GM19324 (cell line): Measurements from ENCODE around the gene GNA14.
"Not testable (repeated sequence)": the region's sequence is repeated elsewhere in the genome, so short reads cannot be mapped to it uniquely, and the experiment has no call there.

Experiments
- ATAC-seq: cut with Tn5 transposase; IDR thresholded peaks from one replicate; pipeline ENCODE4 v1.9.1; 2021; ENCODE audit warnings: mild to moderate bottlenecking, moderate library complexity; ENCODE audit not compliant: unreplicated experiment, low FRiP score

GNA14 gene

DNA sequence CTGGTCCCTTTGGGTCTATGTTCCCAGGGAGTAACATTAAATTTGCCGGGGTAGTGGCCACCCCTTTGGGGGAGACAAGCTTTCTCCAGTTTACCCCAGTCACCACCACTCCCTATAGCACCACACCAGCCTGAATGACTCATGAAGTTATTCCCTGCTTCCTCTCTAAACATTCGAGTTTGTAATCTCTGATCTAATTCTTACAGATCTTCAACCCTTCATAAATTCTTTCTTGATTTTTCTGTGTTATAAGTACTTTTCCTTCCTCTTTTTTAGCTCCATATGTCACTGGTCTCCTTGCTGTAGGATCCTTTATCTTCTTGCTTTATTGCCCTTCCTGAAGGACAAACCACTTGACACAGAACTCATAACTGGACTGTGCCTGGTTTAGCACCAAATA lies 55.6 kb downstream of the GNA14 start:
- ATAC-seq: no peak

DNA sequence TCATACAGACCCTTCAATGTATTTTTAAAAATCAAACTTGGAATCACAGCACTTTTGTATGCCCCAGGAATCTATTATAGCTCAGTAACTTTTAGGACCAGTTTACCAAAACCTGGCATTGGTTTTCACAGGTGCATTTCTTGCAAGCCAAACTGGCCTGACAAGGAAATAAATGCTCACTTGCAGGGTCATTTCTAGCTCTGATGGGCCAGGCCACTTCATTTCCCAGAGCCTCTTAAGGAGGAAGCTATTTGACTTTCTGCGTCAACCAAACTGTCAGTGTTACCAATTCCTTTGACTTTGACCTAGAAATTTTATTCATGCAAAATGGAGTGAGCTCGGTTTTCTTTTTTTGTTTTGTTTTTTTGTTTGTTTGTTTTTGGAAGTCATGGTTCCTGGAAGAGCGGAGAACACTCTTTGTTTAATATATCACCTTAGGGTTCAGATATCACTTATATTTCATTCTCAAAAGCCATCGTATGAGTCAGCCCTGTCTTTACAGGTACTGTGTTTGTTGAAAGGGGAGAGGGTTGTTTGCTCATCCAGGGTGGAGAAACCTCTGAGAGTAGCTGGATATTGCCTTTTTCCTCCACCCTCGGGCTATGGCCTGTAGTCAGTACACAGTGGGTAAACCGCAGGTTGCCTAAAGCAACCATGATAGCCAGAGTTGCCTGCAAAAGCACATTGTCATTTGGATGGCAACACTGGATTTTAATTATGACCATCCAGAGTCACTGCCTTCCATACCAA lies 58.9 kb downstream of the GNA14 start:
- ATAC-seq: no peak

DNA sequence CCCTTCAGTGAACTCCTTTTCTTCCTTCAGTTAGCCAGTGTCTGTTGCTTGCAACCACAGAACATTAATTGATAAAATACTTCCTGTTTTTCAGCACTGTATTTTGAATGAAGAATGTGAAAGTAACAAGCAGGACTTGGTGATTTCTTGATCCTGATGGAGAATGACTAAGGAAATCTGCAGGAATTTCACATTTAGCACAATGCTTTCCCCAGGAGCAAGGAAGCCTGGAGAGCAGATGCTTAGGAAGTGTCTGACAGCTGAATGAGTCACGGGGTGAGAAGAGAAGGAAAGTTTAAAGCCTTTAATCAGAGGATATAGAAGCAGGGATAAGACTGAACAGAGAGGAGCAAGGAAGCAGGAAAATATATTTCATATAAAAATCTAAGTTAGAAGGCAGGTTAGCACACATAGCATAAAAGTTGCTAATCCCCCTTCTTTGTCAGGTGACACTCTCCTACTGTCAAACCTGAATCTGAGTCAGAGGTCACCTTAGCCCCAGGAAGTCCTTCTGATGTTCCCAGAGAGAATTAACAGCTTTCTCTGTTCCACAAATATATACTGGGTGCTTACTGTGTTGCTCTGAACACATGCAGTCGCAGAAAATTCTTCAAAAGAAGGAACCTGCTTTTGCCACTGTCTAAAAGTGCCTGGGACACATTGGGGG lies 59.7 kb downstream of the GNA14 start:
- ATAC-seq: no peak

DNA sequence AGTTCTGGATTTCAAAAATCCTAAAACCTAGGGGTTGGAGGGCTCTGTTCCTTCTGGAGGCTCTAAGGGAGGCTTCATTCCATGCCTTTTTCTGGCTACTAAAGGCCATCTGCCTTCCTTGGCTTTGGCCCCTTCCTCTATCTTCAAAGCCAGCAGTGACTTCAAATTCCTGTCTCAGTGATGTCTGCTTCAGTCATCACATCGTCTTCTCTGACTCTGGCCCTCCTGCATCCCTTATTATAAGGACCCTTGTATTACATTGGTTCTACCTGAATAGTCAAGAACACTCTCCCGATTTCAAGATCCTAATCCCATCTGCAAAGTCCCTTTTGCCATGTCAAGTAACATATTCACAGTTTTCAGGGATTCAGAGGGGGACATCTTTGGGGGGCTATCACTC lies 60.3 kb downstream of the GNA14 start:
- no peak for ATAC-seq

DNA sequence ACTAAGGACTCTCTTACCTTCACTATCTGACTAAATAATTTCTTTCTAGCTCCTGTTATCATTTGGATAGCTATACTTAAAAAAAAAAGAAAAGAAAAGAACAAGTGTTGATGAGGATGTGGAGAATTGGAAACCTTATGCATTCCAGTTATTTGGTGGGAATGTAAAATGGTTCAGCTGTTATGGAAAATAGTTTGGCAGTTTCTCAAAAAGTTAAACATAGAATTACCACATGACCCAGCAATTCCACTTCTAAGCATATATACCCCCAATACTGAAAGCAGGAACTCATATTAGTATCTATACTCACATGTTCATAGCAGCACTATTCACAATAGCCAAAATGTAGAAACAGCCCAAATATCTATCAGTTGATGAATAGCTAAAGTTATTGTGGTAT lies 61.1 kb downstream of the GNA14 start:
- ATAC-seq: no peak

DNA sequence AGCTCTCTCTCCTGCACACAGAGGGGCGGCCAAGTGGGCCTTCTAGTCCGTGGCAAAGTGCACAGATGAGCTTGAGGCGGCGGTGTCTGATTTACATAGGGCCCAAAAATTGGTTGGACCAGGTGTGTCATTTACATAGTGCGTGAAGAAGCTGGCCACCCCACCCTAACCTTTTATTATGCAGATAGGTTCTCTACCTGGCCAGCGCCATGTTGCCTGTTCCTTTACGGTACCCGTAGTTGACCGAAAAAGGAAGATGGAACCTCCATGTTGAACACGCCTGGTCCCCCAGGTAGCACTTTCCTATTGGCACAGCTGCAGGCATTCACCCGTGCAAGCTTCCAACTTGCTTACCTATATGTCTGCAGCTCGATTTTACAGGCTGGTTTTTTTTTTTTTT lies 61.5 kb downstream of the GNA14 start:
- no peak for ATAC-seq

DNA sequence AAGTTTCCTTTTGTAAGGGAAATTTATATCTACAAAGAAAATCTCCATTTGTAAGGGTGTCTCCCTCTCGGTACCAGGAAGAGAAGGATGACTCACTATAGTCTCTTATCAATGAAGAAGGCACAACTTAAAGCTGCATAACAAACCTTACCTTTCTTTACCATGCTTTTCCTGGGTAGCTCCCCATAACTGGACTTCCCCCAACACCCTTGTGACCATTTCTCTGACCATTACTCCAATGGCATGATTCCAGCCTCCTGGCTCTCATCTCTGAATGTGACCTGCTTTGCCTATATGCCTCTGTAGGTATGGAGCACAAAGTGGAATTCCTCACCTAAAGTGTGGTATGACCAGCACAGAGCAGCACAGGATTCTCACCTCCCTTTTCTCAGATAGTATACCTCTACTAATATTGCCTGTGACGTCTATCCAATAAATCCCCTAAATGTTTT lies 62.8 kb downstream of the GNA14 start:
- no peak for ATAC-seq

DNA sequence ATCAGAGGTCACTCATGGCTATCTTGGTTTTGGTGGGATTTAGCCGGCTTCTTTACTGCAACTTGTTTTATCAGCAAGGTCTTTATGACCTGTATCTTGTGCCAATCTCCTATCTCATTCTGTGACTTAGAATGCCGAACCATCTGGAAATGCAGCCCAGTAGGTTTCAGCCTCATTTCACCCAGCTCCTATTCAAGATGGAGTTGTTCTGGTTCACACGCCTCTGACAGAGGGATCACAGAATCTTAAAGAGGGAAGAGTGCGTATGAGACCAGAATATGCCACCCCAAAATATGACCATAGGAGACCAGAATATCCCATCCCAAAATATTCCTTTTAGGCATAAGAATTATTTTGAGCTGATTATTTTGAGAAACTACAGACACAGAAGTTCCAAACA lies 63.2 kb downstream of the GNA14 start:
- not testable (repeated sequence) for ATAC-seq

DNA sequence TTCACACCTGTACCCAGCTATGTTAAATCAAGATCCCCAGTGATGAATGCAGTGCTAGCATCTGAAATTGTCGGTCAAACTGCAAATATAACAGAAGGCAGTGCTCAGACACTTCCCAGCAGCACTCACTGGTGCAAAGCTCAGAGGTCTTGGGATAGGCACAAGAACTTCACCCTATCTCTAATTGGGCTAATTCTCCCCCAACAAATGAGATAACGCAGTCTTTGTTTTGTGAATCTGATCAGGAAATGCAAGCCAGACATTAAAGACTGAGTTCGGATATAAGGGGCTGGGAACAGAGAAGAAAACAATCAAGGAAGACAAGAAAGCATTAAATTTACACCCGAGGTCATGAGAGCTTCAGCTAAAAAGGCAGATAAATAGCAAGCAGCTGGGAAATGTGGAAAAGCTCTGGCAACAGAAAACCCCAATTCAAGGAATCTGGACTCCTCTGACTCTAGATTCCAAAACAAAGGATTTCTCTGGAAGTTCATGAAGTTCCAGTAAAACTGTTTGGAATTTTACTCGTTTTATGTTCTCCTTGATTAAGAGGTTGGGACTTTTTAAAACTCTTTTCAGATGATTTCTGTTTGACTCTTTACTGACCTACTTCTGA lies 65.1 kb downstream of the GNA14 start:
- no peak for ATAC-seq

DNA sequence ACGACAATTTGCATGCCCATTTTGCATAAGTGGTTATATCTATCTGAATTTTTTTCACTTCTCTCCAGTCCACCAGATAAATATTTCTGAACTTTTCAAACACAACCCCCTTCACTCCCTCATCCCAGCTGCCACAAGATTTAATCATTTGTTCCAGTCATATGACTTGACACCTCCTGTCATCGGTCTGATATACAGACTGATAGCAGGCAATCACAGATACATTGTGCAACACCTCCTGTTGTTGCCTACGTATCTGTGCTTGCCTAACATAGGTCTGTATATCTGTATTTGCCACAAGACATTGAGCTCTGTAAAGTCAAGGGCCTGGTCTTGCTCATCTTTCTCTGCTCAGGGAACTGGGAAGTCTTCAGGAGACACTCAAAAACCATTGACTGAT lies 65.6 kb downstream of the GNA14 start:
- ATAC-seq: no peak

DNA sequence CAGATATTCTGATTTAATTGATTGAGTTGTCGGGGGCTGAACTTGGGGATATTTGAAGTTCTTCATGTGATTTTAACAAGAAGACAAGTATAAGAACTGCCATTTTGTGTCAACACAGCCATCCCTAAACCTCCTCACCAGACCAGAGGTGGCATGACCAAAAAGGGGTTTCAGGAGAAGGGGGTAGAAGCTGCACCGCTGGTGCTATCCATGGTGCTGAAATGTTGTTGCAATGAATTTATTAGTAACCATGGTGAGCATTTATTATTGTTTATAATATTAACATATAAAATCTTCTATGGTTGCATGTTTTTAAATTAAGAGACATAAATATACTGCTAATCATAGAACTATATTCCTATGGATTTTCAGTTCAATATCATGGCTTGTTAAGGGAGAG lies 72.3 kb downstream of the GNA14 start:
- no peak for ATAC-seq

DNA sequence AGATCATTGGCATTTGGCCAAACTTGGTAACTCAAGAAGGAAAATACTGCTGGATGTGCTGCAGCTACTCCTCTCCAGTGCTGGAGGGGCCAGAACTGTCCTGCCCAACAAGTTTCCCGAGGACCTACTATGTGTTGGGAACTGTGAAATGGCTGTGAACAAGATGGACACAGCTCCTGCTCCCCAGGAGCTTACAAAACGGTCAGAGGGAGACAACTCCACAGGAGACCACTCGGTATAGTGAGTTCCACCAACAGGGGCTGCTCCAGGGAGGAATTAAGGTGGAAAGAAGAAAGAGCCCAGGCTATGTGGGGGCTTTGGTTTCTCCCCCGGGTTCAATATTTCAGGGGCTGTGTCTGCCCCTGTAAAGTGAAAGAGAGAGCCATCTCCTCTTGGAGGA lies 78.8 kb downstream of the GNA14 start:
- no peak for ATAC-seq

DNA sequence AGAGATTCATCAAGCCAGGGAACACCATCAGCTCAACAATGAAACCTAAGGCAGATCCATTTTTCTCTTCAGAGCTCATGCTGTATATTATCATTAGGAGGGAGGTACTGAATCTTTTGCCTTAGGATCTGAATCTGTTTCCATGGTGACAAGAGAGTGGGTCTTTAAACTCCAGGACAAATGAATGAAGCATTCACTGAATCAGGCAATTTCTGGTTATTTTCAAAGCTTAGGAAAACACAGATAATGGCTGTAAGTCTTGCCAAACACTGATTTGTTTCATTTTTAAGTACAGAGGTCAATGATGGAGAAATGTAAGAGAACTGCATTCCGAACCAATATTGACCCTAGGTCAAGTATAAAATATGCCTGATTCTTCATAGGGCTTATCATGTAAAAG lies 84.9 kb downstream of the GNA14 start:
- no peak for ATAC-seq

DNA sequence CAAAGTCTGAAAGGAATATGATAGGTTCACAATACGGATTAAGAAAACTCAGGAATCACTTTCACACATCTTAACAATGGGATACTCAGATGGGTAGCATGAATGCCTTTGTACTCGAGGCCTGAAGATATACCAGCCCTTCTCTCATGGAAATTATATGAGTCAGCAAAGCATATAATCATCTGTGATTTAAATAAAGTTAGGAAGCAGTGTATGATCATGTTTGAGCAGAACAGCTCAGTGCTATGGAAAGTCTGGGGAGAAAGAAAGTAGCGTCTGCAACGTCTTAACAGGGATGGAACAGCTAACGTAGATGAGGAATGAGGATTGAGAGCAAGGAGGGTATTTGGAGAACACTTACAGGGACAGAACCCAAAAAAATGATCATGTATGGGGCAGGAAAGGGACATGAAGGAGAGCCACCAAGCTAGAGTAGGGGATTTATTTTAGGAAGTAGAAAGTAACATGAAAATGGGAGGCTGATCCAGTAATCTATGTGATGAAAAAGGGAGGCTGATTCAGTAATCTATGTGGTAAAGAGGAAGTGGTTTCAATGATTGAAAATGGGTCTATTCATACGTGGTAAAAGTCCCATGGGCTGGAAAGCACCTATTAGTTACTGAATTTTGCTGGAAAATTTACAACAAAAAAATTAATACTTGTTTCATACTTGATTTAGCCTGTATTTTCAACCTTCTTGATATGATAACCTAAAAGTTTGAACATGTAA lies 85.9 kb downstream of the GNA14 start:
- ATAC-seq: no peak

DNA sequence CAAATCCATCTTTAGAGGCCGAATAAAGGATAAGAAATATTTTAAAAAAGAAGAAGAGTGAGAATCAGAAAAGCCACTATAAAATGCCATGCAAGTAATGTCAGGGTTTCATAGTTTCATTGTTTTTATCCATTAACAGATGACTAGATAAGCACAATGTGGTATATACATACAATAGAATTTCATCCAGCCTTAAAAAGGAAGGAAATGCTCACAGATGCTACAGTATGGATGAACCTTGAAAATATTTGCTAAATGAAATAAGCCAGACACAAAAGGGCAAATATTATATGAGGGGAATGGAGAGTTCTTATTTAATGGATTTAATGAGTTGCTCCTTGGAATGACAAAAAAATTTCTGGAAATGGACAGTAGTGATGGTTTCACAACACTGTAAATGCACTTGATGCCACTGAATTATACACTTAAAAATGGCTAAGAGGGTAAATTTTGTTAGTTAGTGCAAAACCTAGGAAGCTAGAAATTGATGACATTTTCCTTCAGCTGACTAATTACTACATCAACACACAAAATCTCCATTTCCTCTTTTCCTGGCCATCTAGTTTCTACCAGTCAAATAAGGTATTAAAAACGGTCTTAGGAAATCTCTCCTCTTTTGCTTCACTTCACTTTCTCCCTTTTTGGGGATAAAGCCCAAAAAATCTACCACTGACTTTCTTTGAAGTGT lies 86.6 kb downstream of the GNA14 start:
- no peak for ATAC-seq

DNA sequence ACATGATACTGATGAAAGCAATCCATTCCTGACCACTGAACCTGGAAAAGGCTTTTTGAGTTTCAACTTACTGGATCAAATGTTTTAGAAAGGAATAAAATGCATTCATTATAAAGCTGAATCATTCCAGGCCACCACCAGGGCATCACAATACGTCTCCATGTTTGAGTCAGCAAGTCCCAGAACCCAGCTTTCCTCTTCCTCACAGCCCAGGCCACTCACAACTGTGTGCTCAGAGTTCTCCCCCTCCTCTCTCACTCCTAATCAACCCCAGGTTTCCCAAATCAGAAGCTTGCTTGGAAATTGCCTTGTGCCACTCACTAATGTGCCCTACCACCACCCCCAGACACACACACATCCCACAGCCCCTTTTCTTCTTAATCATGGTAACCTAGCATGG lies 91.7 kb downstream of the GNA14 start:
- ATAC-seq: no peak

DNA sequence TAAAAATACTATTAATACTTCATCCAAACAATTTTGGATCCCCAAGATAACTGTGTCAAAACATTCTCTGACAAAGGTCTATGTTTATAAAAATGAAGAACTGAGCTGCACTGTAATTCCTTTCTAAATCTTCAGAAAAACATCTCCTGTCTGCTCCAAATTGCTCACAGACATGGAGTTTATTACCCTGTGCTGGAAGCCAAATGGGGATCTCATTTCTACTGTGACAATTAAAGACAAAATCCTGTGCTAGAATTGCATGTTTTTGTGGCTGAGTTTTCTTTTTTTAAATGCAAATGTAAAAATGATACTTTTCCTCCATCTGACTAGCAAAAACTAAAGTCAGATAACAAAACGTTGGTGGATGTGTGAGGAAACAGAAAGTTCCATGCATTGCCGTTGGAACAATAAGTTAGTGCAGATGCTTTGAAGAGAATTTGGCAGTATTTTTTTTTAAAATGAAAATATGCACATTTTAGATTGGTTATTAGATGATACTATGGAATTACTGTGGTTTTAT lies 93.5 kb downstream of the GNA14 start:
- no peak for ATAC-seq

DNA sequence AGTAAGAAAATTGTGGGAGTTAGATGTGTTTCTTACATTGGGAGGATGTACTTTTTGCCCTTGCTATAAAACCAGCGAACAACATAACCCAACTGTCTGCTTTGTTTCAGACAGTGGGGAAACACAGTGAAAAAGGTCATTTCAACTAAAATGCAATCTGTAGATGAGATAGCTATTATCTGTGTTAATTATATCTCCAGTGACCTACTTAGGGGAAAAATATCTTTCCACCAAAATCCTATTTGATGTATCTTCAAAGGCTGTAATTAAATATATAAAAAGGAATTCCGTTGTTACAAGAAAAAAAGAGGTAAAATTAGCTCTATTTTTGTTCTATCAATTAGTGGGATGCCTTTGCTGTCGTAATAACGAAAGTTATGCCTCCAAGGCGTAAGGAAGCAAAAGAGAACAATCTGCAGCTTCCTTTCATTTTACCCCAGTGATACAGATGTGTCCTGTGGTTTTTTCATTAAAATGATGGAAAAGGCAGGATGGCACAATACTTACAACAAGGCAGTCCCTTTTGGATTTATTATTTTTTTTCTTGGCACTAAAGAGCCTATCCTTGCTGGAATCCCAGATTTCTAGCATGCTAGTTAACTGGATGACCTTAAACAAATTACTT lies 100.9 kb downstream of the GNA14 start:
- no peak for ATAC-seq

DNA sequence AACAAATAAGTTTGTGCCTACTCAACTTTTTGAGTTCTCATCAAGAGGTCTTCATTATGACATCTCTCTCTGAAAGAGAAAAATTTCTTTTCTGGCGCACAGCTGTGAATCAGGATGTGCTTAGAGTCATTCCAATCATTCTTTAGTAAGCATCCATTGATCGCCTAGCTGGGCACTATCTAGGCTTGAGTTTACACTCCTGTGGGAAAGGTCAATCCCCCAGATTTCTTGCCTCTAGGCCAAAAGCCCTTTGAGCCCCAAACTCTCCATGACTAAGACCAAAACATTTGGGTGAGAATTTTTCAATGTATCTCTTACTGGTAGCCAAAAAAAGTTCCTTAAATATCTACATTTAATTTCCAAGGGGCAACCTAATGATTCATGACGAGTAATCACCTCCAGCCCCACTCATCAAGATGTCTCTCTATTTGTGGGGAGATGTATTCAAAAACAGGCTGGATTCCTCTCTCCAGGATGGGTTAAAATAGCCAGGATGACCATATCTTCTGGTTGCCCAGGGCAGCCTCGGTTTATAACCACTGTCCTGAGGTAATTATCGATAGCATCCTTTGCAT lies 101.7 kb downstream of the GNA14 start:
- ATAC-seq: no peak

DNA sequence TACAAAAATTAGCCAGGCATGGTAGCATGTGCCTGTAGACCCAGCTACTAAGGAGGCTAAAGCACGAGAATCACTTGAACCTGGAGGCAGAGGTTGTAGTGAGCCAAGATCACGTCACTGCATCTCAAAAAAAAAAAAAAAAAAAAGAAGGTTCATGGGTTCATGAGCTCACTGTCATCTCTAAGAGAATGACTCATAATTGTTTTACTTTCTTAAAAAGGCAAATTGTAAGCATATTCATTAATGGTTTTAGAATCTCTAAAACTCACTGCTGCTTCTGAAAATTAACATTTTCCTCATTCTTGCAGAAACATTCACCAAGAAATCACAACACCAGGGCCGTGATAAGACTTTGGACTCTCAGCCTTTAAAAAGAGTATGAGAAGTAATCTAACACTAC lies 103.6 kb downstream of the GNA14 start:
- no peak for ATAC-seq
